ENCODE measurements around the gene PPEF2. TPM values are rescaled to one million over a fixed set of nuclear protein-coding genes. Genes with fewer than 3 reads are reported as not detected.

The PPEF2 gene
- total RNA-seq, 1 experiment from 2014 or later: not detected

DNA sequence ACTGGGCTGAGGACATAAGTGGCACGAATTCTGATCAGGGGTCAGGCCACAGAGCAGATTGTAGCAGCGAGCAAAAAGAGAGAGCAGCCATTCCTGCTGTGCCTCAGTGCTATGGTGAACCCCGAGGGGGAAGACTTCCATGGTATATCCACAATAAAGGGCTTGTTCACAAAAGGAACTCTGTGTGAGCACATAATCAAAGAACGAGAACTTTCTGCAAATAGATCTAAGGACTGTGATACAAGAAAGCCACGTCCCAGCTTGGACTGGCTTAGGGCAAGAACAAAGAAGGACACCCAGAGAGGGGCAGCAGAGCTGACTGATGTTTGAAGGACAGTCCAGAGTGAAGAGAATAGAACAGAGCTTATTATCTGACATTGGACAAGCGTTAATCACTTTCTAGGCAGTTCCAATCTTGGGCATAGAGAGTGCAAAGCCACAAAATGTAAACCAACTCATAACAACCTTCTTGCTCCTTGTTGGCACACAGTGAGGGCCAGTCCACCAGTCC, 24.0 kb downstream of the PPEF2 start:
- Histone ChIP-seq H3K23ac (ENCODE audit: insufficient read length, low read depth, low read length) (no peak overlapping the region), H3K9ac (ENCODE audit: extremely low read depth, insufficient read length, low read length) (no peak overlapping the region), H3K9me3 (ENCODE audit: control insufficient read depth, low read depth, low read length) (no peaks in the 10 kb centered on the region), H3K14ac (ENCODE audit: insufficient read depth, low read length) (no peak overlapping the region), H3K79me2 (ENCODE audit: insufficient read depth, low read length) (no peaks in the 10 kb centered on the region), H3K23me2 (ENCODE audit: insufficient read length, low read depth, low read length, poor library complexity, severe bottlenecking) (no peaks in the 10 kb centered on the region), H4K20me1 (ENCODE audit: control insufficient read depth, insufficient read depth, insufficient read length) (no peaks in the 10 kb centered on the region), H2BK12ac (ENCODE audit: insufficient read length, low read depth, low read length) (no peak overlapping the region), H3K4me1 (ENCODE audit: insufficient read depth, low read length) (no peaks in the 10 kb centered on the region), H4K91ac (ENCODE audit: insufficient read length, low read depth, low read length) (no peak overlapping the region), H3K4me2 (ENCODE audit: insufficient read depth, insufficient read length, low read length) (no peak overlapping the region), H3K56ac (ENCODE audit: insufficient read length, low read depth, low read length) (no peak overlapping the region), H4K5ac (ENCODE audit: insufficient read length, low read depth, low read length) (no peak overlapping the region), H2AFZ (ENCODE audit: low read length) (no peak overlapping the region), H3K18ac (ENCODE audit: insufficient read length, low read depth, low read length) (no peak overlapping the region), H3T11ph (ENCODE audit: low read length) (no peak overlapping the region), H3K79me1 (ENCODE audit: insufficient read depth, low read depth, low read length, poor library complexity, severe bottlenecking) (no peaks in the 10 kb centered on the region), H2BK20ac (ENCODE audit: low read depth, low read length, poor library complexity, severe bottlenecking) (no peak overlapping the region), H3K27me3 (ENCODE audit: insufficient read depth, low read length) (no peaks in the 10 kb centered on the region), H2AK5ac (ENCODE audit: insufficient read length, low read length) (no peak overlapping the region), H2BK5ac (ENCODE audit: insufficient read length, low read length) (no peak overlapping the region), H2BK15ac (ENCODE audit: low read depth, low read length) (no peak overlapping the region), H3K27ac (ENCODE audit: insufficient read length, low read depth, low read length) (no peak overlapping the region), H4K8ac (replicated peaks; ENCODE audit: insufficient read length, low read depth, low read length) (no peak overlapping the region), H2BK120ac (ENCODE audit: low read depth, low read length, poor library complexity, severe bottlenecking) (no peak overlapping the region), H3K4ac (ENCODE audit: low read depth, low read length) (no peak overlapping the region)
- H3K27ac Mint-ChIP-seq: no peak overlapping the region; a peak in 2 of 7 replicates
- H3K9me3 Mint-ChIP-seq: no peaks in the 10 kb centered on the region
- H3K27me3 Mint-ChIP-seq (ENCODE audit: low read depth): no peaks in the 10 kb centered on the region
- no CpG with 5 or more reads among the region's 6 CpGs for WGBS (ENCODE audit: extremely low coverage, insufficient read length, low lambda C conversion rate)
- no peak for DNase-seq
- TF ChIP-seq, protein P1, sequence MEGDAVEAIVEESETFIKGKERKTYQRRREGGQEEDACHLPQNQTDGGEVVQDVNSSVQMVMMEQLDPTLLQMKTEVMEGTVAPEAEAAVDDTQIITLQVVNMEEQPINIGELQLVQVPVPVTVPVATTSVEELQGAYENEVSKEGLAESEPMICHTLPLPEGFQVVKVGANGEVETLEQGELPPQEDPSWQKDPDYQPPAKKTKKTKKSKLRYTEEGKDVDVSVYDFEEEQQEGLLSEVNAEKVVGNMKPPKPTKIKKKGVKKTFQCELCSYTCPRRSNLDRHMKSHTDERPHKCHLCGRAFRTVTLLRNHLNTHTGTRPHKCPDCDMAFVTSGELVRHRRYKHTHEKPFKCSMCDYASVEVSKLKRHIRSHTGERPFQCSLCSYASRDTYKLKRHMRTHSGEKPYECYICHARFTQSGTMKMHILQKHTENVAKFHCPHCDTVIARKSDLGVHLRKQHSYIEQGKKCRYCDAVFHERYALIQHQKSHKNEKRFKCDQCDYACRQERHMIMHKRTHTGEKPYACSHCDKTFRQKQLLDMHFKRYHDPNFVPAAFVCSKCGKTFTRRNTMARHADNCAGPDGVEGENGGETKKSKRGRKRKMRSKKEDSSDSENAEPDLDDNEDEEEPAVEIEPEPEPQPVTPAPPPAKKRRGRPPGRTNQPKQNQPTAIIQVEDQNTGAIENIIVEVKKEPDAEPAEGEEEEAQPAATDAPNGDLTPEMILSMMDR (conservative IDR thresholded peaks at IDR 0.05): no peak
- H3K4me3 Mint-ChIP-seq: no peak overlapping the region
- peaks cover 5 to 8% of the 10 kb centered on the region in 2 experiments for H3K4me1 Mint-ChIP-seq
- no peaks in the 10 kb centered on the region for H3K36me3 Mint-ChIP-seq (ENCODE audit: insufficient read depth in 1 of 3, low read depth in 3 of 3)

All from H9 (cell line).